WTC11 (cell line): ENCODE measurements around the gene EPB41L4B. TPM values are rescaled to one million over a fixed set of nuclear protein-coding genes. Genes with fewer than 3 reads are reported as not detected.

Experiments used
- ATAC-seq: fragments of 200-7000 bp; cut with Tn5 transposase; 2 replicates; pipeline ENCODE4 v1.10.0; 2021; ENCODE audit warnings: mild to moderate bottlenecking, moderate library complexity
- CTCF ChIA-PET: fragments of 300-600 bp; sonication (Branson Sonifier 250); formaldehyde crosslinking; loops from one replicate; lab custom pipeline; 2021; ENCODE audit warnings: antibody characterized with exemption; lab: Charles Lee
- POLR2A ChIA-PET: fragments of 350-600 bp; sonication (Branson Sonifier 250); formaldehyde crosslinking; loops from one replicate; lab custom pipeline; 2021; ENCODE audit warnings: antibody characterized with exemption; lab: Charles Lee
- DNase-seq: peaks from one replicate; pipeline ENCODE4 v3.0.0; 2021; ENCODE audit warnings: low spot score
- H3K27ac Mint-ChIP-seq: 2 replicates; pipeline ENCODE4 v1.8.0; 2021; ENCODE audit warnings: mixed read lengths
- H3K27me3 Mint-ChIP-seq: 2 replicates; pipeline ENCODE4 v1.8.0; 2021; ENCODE audit warnings: low read depth, mild to moderate bottlenecking, moderate library complexity, mixed read lengths
- H3K36me3 Mint-ChIP-seq: 2 replicates; pipeline ENCODE4 v1.8.0; 2021; ENCODE audit warnings: mixed read lengths
- H3K4me1 Mint-ChIP-seq: 2 replicates; pipeline ENCODE4 v1.8.0; 2022; ENCODE audit warnings: mixed read lengths
- H3K4me3 Mint-ChIP-seq: 2 replicates; pipeline ENCODE4 v1.8.0; 2021; ENCODE audit warnings: mild to moderate bottlenecking, moderate library complexity, mixed read lengths
- H3K9me3 Mint-ChIP-seq: 2 replicates; pipeline ENCODE4 v1.8.0; 2021; ENCODE audit warnings: mixed read lengths
- AR ChIP-seq: fragments of 250-450 bp; sonication (Bioruptor Pico); IDR thresholded peaks from 2 replicates; pipeline ENCODE4 v1.9.0; 2021; ENCODE audit warnings: mild to moderate bottlenecking
- E2F1 ChIP-seq: sonication (generic); formaldehyde crosslinking; IDR thresholded peaks from 2 replicates; pipeline ENCODE4 v1.8.0; 2022; ENCODE audit warnings: mild to moderate bottlenecking, missing genetic modification reagents
- FOXK1 ChIP-seq: sonication (generic); formaldehyde crosslinking; IDR thresholded peaks from 2 replicates; pipeline ENCODE4 v1.8.0; 2022; ENCODE audit warnings: mild to moderate bottlenecking, moderate library complexity, missing genetic modification reagents
- FOXP1 ChIP-seq: sonication (generic); formaldehyde crosslinking; IDR thresholded peaks from 2 replicates; pipeline ENCODE4 v1.8.0; 2022; ENCODE audit warnings: missing genetic modification reagents, mild to moderate bottlenecking, moderate library complexity, borderline replicate concordance
- GTF2I ChIP-seq: fragments of 250-450 bp; sonication (Bioruptor Pico); conservative IDR thresholded peaks from 2 replicates; pipeline ENCODE4 v1.4.0; 2021; ENCODE audit warnings: mild to moderate bottlenecking
- HMGA2 ChIP-seq: fragments of 250-450 bp; sonication (Bioruptor Pico); IDR thresholded peaks from 2 replicates; pipeline ENCODE4 v1.4.0; 2021; ENCODE audit warnings: mild to moderate bottlenecking, moderate library complexity
- HMGXB4 ChIP-seq: sonication (generic); formaldehyde crosslinking; IDR thresholded peaks from 2 replicates; pipeline ENCODE4 v1.8.1; 2023; ENCODE audit warnings: mild to moderate bottlenecking, moderate library complexity, missing genetic modification reagents
- MAX ChIP-seq: sonication (generic); formaldehyde crosslinking; IDR thresholded peaks from 2 replicates; pipeline ENCODE4 v1.8.0; 2022; ENCODE audit warnings: mild to moderate bottlenecking, missing genetic modification reagents
- MLX ChIP-seq: sonication (generic); formaldehyde crosslinking; IDR thresholded peaks from 2 replicates; pipeline ENCODE4 v1.8.1; 2023; ENCODE audit warnings: mild to moderate bottlenecking, missing genetic modification reagents, moderate library complexity
- PREB ChIP-seq: sonication (generic); formaldehyde crosslinking; IDR thresholded peaks from 2 replicates; pipeline ENCODE4 v1.8.1; 2022; ENCODE audit warnings: mild to moderate bottlenecking, missing genetic modification reagents, moderate library complexity, borderline replicate concordance
- SP1 ChIP-seq: sonication (generic); formaldehyde crosslinking; conservative IDR thresholded peaks from 2 replicates; pipeline ENCODE4 v1.8.1; 2022; ENCODE audit warnings: missing genetic modification reagents
- STAT6 ChIP-seq: sonication (generic); formaldehyde crosslinking; conservative IDR thresholded peaks from 2 replicates; pipeline ENCODE4 v1.8.1; 2023; ENCODE audit warnings: mild to moderate bottlenecking, low read depth, missing genetic modification reagents, moderate library complexity
- ZMAT4 ChIP-seq: fragments of 250-450 bp; sonication (Bioruptor Pico); IDR thresholded peaks from 2 replicates; pipeline ENCODE4 v1.9.0; 2021; ENCODE audit warnings: mild to moderate bottlenecking
- ZNF425 ChIP-seq: fragments of 250-450 bp; sonication (Bioruptor Pico); conservative IDR thresholded peaks from 2 replicates; pipeline ENCODE4 v1.9.0; 2021; ENCODE audit warnings: mild to moderate bottlenecking
- total RNA-seq: library from RNA; stranded (reverse); gene quantifications from 3 replicates; pipeline ENCODE4 v1.2.3, GENCODE V29; 2021

The EPB41L4B gene
- total RNA-seq, 1 experiment from 2014 or later, result 20.0 TPM

GRCh38 chr9:109274884-109275730 lies 45.8 kb downstream of the EPB41L4B start:
- no peaks in the 10 kb centered on the region for H3K27me3 Mint-ChIP-seq
- no peak overlapping the region for H3K4me3 Mint-ChIP-seq
- H3K36me3 Mint-ChIP-seq, result peaks cover 15% of the 10 kb centered on the region
- DNase-seq, result no peak
- TF ChIP-seq MLX (CRISPR knock-in tag) (no peak), AR (no peak), SP1 (CRISPR knock-in tag) (no peak), PREB (no peak), FOXP1 (CRISPR knock-in tag) (no peak)
- ChIA-PET POLR2A (no interaction called here), CTCF (interaction anchor here (0.6 to 1.6 kb wide), 2 partner anchors 55 to 92 kb away, joined by 4 to 5 read pairs; no protein-coding TSS in a partner anchor)
- ATAC-seq, result no peak
- H3K27ac Mint-ChIP-seq, result no peak overlapping the region
- H3K4me1 Mint-ChIP-seq, result peaks cover 14% of the 10 kb centered on the region
- no peaks in the 10 kb centered on the region for H3K9me3 Mint-ChIP-seq

GRCh38 chr9:109273869-109274268 lies 47.0 kb downstream of the EPB41L4B start:
- ChIA-PET POLR2A (no interaction called here), CTCF (no interaction called here)
- H3K27ac Mint-ChIP-seq, result 0 out of 2 replicates have a peak overlapping the region, but pooled peaks have one; percentile 19
- H3K9me3 Mint-ChIP-seq, result peaks cover 3% of the 10 kb centered on the region
- ATAC-seq (no peak), DNase-seq (no peak)
- H3K27me3 Mint-ChIP-seq, result no peaks in the 10 kb centered on the region
- no peak overlapping the region for H3K4me3 Mint-ChIP-seq
- peaks cover 14% of the 10 kb centered on the region for H3K36me3 Mint-ChIP-seq
- no peak for TF ChIP-seq MAX
- peaks cover 22% of the 10 kb centered on the region for H3K4me1 Mint-ChIP-seq

GRCh38 chr9:109272745-109273144 lies 48.1 kb downstream of the EPB41L4B start:
- Mint-ChIP-seq H3K36me3 (peaks cover 7% of the 10 kb centered on the region), H3K27me3 (no peaks in the 10 kb centered on the region), H3K4me3 (no peak overlapping the region), H3K9me3 (peaks cover 3% of the 10 kb centered on the region), H3K4me1 (peaks cover 22% of the 10 kb centered on the region), H3K27ac (no peak overlapping the region; the same call in 1 of the 2 replicates)
- POLR2A ChIA-PET, result no interaction called here
- DNase-seq, result no peak
- CTCF ChIA-PET, result interaction anchor here (0.6 kb wide), 1 partner anchor 8 kb away, joined by 3 read pairs; no protein-coding TSS in a partner anchor
- no peak for TF ChIP-seq E2F1 (CRISPR knock-in tag)
- TF ChIP-seq SP1 (CRISPR knock-in tag), result no peak
- TF ChIP-seq FOXK1 (CRISPR knock-in tag), result no peak
- TF ChIP-seq ZMAT4 (CRISPR knock-in tag), result no peak
- no peak for TF ChIP-seq ZNF425 (CRISPR knock-in tag)
- TF ChIP-seq GTF2I (CRISPR knock-in tag), result no peak
- TF ChIP-seq STAT6, result no peak
- TF ChIP-seq HMGXB4 (CRISPR knock-in tag), result no peak
- TF ChIP-seq HMGA2 (CRISPR knock-in tag), result no peak
- no peak for ATAC-seq
